Thyroid gland (tissue), 4 donors: ENCODE data around the gene PRM3.

Source experiments
- POLR2A ChIP-seq, 2 donors: fragments of 450-650 bp; IDR thresholded peaks; one replicate each; pipeline ENCODE4 v1.6.1; 2017; ENCODE audit warnings: antibody characterized with exemption in 2 of 2, mild to moderate bottlenecking in 2 of 2, moderate library complexity in 1 of 2
- TF ChIP-seq, protein P1 (sequence below), 6 experiments: fragments of 200-600 bp in 3 of 6; fragments of 450-650 bp in 3 of 6; sonication (generic) in 3 of 6; IDR thresholded peaks; one replicate each; pipeline ENCODE4 v1.5.1; 2016 to 2019; ENCODE audit warnings: antibody characterized with exemption in 6 of 6, mild to moderate bottlenecking in 2 of 6, inconsistent platforms in 1 of 6, moderate library complexity in 1 of 6

DNA sequence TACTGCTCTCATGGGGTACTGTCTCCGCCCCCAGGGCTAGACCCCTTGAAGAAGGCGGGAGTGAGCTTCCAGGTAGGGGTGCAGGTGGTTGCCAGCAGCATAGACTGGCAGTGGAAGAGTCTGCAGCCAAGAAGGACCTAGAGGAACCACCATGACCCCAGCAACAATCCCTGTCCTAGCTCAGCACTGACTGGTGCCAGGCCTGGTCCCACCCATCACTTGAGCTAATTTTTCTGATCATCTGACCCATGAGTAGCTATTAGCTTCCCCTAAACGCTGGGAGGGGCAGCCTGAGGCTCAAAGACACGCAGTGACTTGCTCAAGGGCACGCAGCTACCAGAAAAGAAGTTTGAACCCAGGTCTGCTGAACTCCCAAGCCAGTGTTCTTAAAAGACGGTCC, 945 bp downstream of the PRM3 start:
- TF ChIP-seq, protein P1, sequence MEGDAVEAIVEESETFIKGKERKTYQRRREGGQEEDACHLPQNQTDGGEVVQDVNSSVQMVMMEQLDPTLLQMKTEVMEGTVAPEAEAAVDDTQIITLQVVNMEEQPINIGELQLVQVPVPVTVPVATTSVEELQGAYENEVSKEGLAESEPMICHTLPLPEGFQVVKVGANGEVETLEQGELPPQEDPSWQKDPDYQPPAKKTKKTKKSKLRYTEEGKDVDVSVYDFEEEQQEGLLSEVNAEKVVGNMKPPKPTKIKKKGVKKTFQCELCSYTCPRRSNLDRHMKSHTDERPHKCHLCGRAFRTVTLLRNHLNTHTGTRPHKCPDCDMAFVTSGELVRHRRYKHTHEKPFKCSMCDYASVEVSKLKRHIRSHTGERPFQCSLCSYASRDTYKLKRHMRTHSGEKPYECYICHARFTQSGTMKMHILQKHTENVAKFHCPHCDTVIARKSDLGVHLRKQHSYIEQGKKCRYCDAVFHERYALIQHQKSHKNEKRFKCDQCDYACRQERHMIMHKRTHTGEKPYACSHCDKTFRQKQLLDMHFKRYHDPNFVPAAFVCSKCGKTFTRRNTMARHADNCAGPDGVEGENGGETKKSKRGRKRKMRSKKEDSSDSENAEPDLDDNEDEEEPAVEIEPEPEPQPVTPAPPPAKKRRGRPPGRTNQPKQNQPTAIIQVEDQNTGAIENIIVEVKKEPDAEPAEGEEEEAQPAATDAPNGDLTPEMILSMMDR (IDR thresholded peaks at IDR 0.05) = no peak
- no peak for TF ChIP-seq POLR2A (IDR thresholded peaks at IDR 0.05)
